ENCODE results near the gene ADCK2.
"Not testable (repeated sequence)": the region's sequence is repeated elsewhere in the genome, so short reads cannot be mapped to it uniquely, and the experiment has no call there.

Gene ADCK2

DNA sequence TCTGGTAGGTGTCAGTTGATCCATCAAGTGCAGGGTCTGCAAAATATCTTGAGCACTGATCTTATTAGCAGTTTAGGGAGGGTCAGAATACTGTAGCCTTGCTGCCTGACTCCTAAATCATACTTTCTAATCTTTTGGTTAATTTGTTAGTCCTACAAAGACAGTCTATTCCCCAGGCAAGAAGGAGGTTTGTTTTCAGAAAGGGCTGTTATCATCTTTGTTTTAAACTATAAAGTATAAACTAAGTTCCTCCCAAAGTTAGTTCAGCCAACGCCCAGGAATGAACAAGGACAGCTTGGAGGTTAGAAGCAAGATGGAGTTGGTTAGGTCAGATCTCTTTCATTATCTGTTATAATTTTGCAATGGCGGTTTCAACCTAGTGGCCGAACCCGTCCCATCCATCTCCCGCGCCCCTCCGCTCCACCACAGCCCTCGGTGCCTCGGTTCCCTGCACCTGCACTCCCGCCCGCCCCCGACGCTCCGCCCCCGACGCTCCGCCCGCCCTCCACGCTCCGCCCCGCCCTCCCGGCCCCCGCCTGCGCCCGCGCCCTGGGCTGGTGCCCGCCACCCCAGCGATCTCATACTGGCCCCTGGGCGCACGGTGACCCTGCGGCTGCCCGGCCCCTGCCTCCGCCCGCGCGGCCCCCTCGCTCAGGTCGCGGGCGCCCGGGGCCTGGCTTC lies at the start of gene ADCK2:
TSS of gene ADCK2 (plus strand) at position 564 of the 681 bp plus-strand sequence. CDS start 386 bp downstream, outside the sequence.
- no peak for DNase-seq (ENCODE audit: low read depth)

DNA sequence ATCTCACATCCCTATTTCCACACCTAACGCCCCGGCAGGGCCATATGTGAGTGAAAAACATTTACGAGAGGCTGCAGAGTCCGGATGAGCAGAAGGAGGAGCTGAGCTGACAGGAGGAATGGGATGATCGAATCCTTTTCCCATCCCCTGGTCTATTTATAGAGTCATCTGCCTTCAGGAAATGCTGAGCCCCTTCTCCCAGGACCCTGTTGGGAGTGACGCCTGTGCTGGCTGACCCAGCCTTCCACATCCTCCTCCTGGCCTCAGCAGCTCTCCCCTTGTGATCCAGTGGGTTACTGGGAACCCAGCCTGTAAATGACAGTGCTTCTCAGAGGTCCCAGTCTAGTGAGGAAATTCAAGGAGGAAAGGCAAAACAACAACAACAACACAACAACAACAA lies 48.8 kb upstream of the ADCK2 start:
- DNase-seq (ENCODE audit: low read depth), result no peak

- no peak for DNase-seq (ENCODE audit: low read depth)
Measured at GRCh38 chr7:140624392-140625191, 48.2 kb upstream of the ADCK2 start.

- not testable (repeated sequence) for DNase-seq (ENCODE audit: low read depth)
Measured at GRCh38 chr7:140625192-140625558, 47.6 kb upstream of the ADCK2 start.

- DNase-seq (ENCODE audit: low read depth), result peak; percentile 93
Measured at GRCh38 chr7:140625908-140626868, 46.6 kb upstream of the ADCK2 start.

- DNase-seq (ENCODE audit: low read depth), result no peak
Measured at GRCh38 chr7:140631021-140631420, 41.7 kb upstream of the ADCK2 start.

DNA sequence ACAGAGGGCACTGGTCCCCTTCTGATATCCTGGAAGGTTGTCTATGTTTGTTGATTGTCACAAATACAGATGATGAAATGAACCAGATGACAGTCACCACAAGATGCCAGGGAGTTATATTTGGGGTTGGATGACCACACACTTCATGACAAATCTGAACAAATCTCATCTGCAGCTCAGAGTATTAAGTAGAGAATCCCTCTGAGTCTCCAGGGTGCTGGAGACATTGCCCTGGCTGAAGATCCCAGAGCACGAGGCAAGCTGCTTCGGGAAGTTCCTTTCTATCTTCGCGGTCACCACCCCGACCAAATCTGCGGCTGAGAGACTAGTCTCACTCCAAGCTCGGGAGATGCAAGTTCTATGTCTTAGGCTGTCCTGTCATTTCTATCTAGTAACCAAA lies 41.1 kb upstream of the ADCK2 start:
- DNase-seq (ENCODE audit: low read depth), result no peak

DNA sequence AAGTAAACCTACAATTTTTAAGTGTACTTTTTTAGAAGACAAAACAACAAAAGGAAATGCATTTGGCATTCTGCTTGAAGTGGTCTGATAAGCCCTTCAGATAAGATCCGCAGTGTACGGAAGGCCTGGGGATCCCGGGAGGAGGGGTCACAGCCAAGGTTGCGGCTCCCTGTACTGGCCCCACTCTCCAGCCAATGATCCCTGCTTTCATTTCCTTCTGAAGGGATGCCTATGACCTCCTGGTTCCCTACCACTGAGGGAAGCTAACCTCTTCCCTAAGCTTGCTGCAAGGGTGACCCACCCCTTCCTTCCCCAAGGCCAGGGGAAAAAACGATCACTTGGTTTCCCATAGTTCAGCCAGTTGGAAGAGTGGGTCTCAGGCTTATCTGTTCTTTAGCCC lies 37.4 kb upstream of the ADCK2 start:
- DNase-seq (ENCODE audit: low read depth), result no peak

- no peak for DNase-seq (ENCODE audit: low read depth)
Measured at GRCh38 chr7:140635816-140636215, 36.9 kb upstream of the ADCK2 start.

GRCh38 chr7:140637400-140637799 lies 35.3 kb upstream of the ADCK2 start:
- DNase-seq (ENCODE audit: low read depth), result no peak

DNA sequence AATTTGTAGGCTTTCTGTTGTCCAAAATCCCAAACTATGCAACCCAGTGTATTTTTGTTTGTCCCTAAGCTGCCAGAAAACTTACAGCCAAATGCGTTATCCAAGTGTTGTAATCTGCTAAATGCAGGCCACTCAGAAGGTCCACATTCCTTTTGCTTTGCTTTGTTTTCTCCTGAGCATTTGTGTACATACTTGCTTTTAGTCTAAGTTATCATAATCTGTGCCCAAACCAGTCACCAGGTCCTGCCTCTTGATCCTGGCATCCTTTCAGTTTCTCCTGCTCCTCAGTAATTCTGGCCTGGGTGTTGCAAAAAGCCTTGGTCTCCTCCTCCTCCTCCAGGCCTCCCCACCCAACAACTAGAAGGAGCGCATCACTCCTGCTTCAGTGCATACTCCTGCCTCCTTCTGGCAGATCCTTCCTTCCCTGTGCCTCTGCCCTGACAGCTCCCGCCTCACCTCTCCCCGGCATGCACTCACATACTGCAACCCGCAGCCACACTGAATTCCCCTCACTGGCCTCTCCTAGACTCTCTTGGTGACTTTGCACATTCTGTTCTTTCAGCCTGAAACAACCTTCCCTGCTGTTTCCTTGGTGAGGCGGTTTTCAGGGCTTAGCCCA lies 34.5 kb upstream of the ADCK2 start:
- no peak for DNase-seq (ENCODE audit: low read depth)

DNA sequence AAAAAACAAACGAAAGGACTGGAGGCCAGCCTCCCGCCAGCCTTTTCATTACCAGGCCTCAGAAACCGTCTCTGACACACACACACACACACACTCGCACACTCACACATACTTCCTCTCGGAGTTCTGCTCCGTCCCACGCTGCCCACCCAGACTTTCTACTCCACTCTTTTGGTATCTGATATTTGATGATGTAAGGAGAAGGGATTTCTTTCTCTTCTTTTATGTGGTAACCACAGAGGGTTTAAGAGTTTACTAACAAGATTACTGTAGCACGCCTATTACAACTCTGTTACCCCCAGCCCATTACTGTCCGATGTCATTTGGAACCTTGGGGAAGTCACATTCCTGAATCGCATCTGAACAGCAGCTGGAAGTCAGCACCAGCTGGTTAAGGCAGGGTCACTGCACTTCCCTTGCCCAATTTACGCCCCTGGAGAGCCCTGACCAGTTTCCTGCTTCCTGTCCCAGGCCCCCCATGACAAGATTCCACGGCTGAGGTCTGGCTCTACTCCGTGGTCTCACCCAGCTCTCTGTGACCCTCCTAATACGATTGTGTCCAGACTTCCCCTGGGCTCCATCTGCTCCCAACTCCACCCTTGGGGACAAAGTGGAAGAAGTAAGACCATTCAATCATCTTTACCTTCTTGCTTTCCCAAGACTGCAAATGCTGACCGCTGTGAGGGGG lies 33.2 kb upstream of the ADCK2 start:
- DNase-seq (ENCODE audit: low read depth), result no peak

DNA sequence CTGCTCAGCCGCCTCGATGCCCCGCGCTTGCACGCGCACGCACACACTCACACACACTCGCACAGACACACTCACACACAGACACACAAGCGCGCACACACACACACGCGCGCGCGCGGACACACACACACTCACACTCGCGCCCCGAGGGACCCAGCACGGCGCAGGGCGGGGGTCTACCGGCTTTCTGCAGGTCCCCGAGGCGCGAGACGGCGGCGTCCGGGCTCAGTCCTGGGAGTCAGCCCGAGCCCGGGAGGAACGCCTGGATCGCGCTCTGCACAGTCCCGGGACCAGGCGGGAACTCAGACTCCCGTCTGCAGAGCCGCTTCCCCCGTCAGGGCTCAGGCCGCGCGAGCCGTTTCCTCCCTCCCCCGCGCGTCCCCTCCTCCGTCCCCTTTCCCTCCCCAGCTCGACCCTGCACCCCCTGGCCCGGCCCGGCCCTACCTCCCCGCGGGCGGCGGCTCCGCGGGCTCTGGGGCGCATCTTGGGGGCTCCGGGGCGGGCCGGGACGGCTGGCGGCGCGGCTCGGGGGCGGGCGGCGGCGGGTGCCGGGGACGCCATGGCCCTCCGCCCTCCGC lies 32.6 kb upstream of the ADCK2 start:
- no peak for DNase-seq (ENCODE audit: low read depth)

DNA sequence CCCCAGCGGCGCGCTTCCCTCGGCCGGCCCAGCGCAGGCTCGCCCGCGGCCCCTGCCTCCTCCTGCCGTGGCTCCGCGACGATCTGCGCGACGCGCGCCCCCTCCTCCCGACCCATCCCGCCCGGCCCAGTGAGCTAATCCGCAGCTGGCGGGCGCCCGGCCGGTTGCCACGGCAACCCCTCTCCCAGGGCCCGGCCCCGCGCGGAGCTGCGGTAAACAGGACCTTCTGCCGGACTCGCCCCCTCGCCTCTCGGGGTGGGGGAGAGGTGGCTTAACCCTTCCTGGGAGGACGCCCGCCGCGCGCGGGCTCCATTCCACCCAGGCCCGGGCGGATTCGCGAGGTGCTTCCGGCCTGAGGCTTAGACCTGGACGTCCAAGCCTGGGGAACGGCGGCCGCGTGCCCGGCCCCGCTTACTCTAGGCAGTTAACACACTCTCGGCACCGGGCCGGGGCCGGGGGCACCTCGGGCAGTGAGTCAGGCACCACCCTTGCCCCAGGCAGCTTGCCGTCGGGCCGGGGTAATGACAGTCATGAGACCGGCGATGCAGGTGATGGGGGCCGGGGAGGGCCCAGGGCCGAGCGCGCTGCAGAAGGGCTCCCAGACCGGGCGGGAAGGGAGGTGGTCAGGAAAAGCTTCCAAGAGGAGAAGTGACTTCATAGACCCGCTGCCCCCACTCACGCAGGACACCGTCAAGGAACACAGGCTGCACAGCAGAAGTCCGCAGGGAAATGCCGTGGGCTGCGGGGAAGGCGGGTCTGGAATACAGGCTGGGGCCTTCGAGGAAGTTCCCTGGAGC lies 31.8 kb upstream of the ADCK2 start, which contains the start of gene DENND2A:
TSS of gene DENND2A (minus strand) at position 87 of the 797 bp plus-strand sequence. CDS start 38,416 bp downstream, outside the sequence.
- DNase-seq (ENCODE audit: low read depth), result no peak

DNA sequence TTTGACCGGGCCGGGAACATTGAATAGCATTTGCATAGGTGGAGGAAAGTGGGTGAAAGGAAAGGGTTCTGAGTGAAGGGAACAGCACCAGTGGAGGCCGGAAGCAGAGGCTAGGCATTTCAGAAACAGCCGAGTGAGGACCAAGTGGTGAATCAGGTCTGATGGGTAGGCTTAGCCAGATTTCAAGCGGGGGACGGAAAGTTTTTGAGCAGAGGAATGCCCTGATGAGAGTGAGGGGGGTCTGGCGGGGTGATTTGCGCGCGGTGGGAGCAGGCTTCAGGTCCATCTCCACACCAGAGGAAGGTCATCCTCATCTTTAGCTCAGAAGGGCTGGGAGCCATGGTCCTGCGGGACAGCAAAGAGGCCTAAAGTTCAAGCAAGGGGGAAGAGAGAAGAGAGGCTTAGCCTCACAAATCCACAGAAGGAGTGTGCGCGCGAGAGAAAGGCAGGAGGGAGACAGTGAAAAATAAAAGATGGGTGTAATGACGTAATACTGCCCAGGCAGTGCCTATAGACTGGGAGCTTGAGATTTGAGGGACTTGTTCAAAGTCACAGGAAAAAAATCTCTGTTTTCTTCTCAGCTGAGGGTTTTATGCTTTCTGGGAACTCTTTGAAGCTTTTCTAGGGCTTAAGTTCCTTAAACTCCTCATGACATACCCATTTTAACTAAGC lies 31.1 kb upstream of the ADCK2 start:
- DNase-seq (ENCODE audit: low read depth), result no peak

- no peak for DNase-seq (ENCODE audit: low read depth)
Measured at GRCh38 chr7:140643416-140643815, 29.3 kb upstream of the ADCK2 start.

- DNase-seq (ENCODE audit: low read depth), result not testable (repeated sequence)
Measured at GRCh38 chr7:140644761-140645160, 28.0 kb upstream of the ADCK2 start.

GRCh38 chr7:140645166-140645900 lies 27.4 kb upstream of the ADCK2 start:
- no peak for DNase-seq (ENCODE audit: low read depth)

All from GM04504 (cell line).